Epidermal melanocyte (primary cell): ENCODE measurements around the gene SORD.
"Not testable (repeated sequence)": the region's sequence is repeated elsewhere in the genome, so short reads cannot be mapped to it uniquely, and the experiment has no call there.

ENCODE experiments used
- DNase-seq: peaks from one replicate; pipeline ENCODE4 v3.0.0; 2011; ENCODE audit warnings: low spot score; ENCODE audit not compliant: insufficient read length

The SORD gene

GRCh38 chr15:45058690-45059675 lies 36.0 kb downstream of the SORD start:
- DNase-seq, result not testable (repeated sequence)

DNA sequence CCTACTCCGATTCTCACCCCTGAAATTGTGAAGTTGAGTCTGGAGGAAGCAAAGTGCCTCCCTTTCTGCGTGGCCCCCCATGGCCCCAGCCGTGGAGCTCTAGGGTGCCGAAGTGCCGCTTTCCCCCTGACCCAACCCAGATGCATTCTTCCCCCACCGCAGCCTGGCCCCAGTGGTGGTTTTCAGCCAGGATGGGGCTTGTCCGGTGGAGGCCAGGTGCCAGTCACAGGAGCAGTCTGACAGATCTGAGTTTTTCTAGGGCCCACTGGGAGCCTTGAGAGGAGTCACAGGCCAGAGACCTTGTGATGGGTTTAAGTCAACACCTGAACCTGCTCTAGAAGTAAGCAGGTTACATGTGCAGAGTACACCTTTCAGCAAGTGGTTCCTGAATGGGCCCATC lies 39.3 kb downstream of the SORD start:
- not testable (repeated sequence) for DNase-seq

DNA sequence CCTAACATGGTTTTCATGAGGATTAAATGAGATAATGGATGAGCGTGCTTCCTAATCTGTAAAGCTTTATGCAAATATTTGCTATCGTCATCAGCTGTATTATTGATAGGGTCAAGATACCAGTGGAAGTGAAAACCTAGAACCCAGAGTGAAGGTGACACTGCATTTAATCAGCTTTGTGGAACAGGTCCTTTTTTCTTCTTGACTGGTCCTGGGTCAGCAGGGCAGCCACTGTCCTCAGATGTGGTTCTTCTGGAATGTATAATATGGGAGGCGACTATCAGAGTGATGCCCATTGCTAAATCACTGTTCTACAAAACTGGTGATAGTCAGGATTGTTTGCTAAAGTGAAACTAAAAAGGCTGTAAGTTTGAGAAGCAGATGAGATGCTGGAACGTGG lies 41.4 kb downstream of the SORD start:
- no peak for DNase-seq

DNA sequence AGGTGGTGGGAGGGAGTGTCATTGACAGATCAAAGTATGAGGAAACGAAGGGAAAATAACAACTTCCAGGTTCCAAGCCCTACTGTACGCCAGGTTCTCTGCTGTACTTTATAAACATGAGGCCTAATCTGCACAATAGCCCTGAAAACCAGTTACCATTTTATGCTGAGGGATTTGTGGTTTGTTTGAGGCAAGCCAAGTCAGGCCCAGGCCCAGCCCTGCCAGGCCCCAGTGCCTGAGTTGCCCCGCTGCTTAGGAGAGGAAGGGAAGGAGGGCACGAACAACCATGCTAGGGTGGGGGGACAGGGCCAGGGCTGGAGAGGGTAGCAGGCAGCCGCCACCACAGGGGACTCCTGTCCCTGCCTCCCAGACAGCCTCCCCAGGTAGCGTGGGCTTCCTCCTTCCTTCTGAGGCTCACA lies 47.0 kb downstream of the SORD start:
- not testable (repeated sequence) for DNase-seq

DNA sequence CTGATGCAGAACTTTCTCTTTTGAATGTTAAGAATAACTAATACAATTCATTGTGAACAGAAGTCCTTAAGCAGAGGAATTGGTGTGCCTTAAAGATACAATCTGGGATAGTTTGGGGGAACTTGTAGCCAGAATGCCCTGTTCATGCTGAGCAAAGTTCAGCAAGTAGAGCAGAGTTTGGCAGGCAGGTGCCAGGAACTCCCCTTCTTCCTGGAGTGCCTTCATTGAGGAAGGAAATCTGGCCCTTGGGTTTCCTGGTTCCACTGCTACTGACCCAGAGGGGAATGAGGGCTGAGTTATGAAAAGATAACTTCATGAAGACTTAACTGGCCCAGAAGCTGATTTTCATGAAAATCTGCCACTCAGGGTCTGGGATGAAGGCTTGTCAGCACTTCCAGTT lies 50.6 kb downstream of the SORD start:
- not testable (repeated sequence) for DNase-seq

- not testable (repeated sequence) for DNase-seq
Observed at GRCh38 chr15:45075440-45076320, 52.7 kb downstream of the SORD start.

- DNase-seq, result not testable (repeated sequence)
Observed at GRCh38 chr15:45077391-45077790, 54.4 kb downstream of the SORD start.

DNA sequence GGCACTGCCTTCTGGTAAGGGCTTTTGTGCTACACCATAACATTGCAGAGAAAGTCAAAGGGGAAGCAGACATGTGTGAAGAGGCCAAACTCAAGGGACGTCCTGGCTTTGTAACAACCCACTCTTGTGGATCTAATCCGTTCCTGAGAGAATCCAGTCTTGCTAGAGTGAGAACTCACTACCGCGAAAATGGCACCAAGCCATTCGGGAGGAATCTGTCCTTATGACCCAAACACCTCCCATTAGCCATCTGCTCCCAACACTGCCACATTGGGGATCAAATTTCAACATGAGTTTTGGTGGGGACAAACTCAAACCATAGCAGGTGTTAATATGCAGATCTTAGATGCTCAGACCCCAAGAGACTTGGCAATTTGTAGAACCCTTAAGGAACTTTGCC lies 56.2 kb downstream of the SORD start:
- not testable (repeated sequence) for DNase-seq

DNA sequence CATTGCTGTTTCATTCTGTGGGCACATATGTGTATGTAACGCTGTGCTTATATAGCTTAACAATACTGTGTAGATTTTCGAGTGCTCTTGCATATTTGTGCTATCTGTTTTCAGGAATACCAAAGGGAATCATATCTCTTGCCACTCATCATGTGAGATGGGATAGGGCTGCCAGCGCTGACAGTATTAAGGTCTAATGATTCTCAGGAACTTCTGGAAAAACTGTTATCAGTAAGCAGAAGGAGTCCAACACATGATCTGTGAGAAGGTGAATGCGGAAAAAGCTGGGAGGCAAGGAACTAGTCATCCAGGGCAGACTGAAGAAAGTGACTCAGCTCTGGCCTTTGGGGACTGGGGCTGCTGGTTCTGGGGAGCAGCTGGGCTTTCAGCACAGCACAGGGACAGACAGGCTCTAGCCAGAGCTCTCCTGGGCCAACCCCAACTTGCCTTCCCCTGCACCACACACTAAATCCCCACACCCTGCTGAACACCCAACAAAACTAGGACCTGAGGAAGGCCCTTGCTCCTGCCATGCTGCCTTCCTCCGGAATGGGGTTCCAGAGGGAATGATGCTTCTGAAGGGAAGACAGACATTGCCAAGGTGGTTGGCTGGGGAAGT lies 56.7 kb downstream of the SORD start:
- DNase-seq, result not testable (repeated sequence)

- DNase-seq, result not testable (repeated sequence)
Observed at GRCh38 chr15:45080593-45080992, 57.6 kb downstream of the SORD start.

DNA sequence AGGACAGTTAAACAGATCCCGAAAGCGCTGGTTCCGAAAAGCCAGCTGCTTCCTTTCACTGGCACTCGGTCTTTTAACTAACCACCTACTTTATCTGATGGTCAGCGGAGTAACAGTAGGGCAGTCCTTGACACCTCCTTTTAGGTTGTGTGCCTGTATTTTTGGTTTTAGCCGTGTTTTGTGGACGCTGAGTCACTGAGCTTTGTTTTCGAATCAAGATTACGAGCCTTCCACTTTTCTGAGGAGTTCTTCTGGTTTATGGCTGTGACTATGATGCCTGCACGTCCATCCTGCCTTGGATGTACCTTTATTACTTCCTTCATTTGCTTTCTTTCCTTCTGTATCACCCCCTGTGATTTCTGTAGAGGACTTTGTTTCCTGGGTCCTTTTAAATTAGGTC lies 59.4 kb downstream of the SORD start:
- not testable (repeated sequence) for DNase-seq

DNA sequence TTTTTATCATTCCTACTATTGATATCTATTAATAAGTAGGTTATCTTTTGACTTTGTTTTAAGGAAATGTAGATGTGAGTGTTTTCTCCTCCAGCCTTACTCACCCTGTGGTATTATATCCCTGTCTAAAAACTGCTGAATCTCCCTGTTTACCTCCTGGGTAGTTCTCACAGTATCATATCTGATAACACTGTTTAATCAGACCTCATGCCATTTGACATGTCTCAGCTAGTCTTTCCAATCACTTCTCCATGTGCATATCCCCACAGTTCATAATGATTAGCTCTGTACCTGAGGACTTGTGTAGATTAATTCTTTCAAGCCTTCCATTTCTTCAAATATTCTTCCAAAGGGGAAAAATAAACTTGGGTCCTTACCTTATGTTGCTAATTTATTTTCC lies 60.2 kb downstream of the SORD start:
- DNase-seq, result no peak

- DNase-seq, result no peak
Observed at GRCh38 chr15:45084163-45084562, 61.2 kb downstream of the SORD start.

- no peak for DNase-seq
Observed at GRCh38 chr15:45087513-45087912, 64.5 kb downstream of the SORD start.

DNA sequence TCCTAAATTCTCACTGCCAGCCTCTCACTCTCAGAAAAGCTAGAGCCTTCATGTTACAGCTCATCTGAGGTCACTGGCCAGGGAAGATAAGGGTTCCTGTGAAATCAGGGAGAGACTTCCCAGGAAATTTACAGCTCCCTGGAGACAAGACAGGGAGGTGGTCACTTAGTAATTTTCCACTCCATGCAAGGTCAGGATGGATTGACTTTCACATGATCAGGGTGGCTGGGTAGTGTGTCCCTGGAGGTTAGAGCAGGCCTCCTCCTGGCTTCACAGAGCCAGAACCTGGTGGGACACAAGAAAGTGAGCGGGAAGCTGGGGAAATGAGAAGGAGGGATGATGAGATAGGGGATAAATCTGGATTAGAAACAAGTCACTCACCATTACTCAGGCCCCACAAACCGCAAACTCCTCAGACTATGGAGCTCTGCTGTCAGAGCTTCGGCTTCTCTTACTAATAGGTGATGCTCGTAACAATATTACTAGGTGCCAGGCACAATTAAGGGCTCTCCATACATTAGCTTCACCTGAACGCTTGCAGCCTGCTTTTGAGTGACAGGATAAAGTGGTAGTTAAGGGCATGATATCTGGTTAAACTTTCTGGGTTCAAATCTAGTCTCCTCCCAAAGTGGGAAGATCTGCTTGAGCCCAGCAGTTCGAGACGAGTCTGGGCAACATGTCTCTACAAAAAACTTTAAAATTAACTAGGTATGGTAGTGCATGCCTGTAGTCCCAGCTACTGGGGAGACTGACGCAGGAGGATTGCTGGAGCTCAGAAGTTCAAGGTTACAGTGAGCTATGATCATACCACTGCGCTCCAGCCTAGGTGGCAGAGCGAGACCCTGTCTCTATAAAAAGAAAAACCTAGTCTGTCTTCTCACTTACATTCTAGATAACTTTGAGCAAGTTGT lies 66.1 kb downstream of the SORD start:
- no peak for DNase-seq

DNA sequence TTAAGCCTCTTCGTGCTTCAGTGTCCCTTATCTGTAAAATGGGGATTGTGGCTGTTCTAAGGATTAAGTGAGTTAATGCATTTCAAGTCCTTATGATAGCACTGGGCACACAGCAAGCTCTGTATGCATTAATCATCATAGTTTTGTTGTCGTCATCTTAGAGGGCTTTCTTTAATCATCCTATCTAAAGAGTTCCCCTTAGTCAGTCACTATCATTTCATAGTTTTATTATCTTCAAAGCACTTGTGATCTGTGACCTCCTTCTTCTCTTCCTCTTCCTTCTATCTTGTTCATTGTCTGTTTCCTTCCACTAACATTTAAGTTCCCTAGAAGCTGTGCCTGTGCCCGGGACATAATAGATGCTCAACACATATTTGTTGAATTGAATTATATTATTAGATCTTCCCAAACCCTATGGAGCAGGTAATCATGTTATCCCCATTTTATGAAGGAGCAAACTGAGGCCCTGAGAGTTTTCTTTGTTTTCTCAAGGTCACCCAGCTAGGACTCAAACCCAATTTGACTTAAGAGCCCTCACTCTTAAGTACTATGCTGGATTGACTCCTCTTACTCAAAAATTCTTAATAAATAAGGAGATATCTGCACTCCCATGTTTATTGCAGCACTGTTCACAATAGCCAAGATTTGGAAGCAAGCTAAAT lies 66.8 kb downstream of the SORD start:
- no peak for DNase-seq

DNA sequence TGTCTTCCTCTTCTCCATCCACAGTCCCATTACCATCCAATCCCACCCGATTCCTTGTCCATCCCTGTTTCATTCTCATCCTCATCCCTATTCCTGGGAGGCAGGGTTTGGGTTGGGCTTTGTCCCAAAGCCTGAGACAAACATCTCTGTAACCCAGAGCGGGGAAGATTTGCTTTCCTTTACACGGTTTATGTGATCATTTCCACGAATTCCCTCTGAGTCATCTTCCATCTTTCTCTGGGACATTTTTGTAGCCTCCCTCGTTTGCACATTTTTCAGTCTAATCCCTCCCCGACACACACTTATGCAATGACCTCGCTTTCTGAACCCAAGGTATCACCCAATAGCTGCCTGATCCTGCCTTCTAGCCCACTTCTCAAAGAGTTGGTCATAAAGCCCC lies 68.2 kb downstream of the SORD start:
- DNase-seq, result no peak

GRCh38 chr15:45091576-45091975 lies 68.6 kb downstream of the SORD start:
- DNase-seq, result no peak

- no peak for DNase-seq
Observed at GRCh38 chr15:45093013-45093412, 70.0 kb downstream of the SORD start.
